SU-DHL-6 (cell line): ENCODE measurements around the gene OSBPL6.
"Not testable (repeated sequence)": the region's sequence is repeated elsewhere in the genome, so short reads cannot be mapped to it uniquely, and the experiment has no call there.

Source experiments
- H2AFZ ChIP-seq: fragments of 200-600 bp; sonication (generic); 2 replicates; pipeline ENCODE4 v1.6.1; 2014; ENCODE audit warnings: low read depth, mild to moderate bottlenecking, moderate library complexity, mixed read lengths, antibody characterized with exemption, low read length; ENCODE audit not compliant: severe bottlenecking
- H3F3A ChIP-seq: fragments of 200-600 bp; shearing (Covaris generic); 2 replicates; pipeline ENCODE4 v1.6.0; 2016; ENCODE audit warnings: antibody characterized with exemption, mild to moderate bottlenecking; ENCODE audit not compliant: insufficient read depth
- H3K27ac ChIP-seq: fragments of 200-600 bp; sonication (generic); 2 replicates; pipeline ENCODE4 v1.5.1; 2016; ENCODE audit warnings: low read depth, mild to moderate bottlenecking, low read length, moderate library complexity, mixed read lengths
- H3K27me3 ChIP-seq: fragments of 200-600 bp; sonication (generic), shearing (Covaris generic); 2 replicates; pipeline ENCODE4 v1.6.0; 2014; ENCODE audit warnings: mild to moderate bottlenecking, low read length
- H3K36me3 ChIP-seq: fragments of 200-600 bp; sonication (generic); 2 replicates; pipeline ENCODE4 v1.6.1; 2014; ENCODE audit warnings: mild to moderate bottlenecking, low read length, mixed read lengths
- H3K4me2 ChIP-seq: fragments of 300-600, 200-600 bp; shearing (Covaris generic), sonication (generic); 2 replicates; pipeline ENCODE4 v1.6.0; 2014; ENCODE audit warnings: low read length, low read depth, mild to moderate bottlenecking; ENCODE audit not compliant: poor library complexity, severe bottlenecking
- H3K4me3 ChIP-seq: fragments of 200-600 bp; sonication (generic); 2 replicates; pipeline ENCODE4 v1.5.1; 2014; ENCODE audit warnings: antibody characterized with exemption, low read length, mild to moderate bottlenecking, mixed read lengths; ENCODE audit not compliant: insufficient read depth, poor library complexity, severe bottlenecking
- H3K79me2 ChIP-seq: fragments of 200-600 bp; sonication (generic); 2 replicates; pipeline ENCODE4 v1.6.1; 2014; ENCODE audit warnings: mild to moderate bottlenecking, low read length, moderate library complexity; ENCODE audit not compliant: insufficient read depth
- H3K9ac ChIP-seq: fragments of 200-600 bp; sonication (generic); 2 replicates; pipeline ENCODE4 v1.7.0; 2014; ENCODE audit warnings: mild to moderate bottlenecking, low read length
- H3K9me2 ChIP-seq: fragments of 200-600 bp; sonication (generic); replicated peaks from 2 replicates; pipeline ENCODE4 v1.6.1; 2014; ENCODE audit warnings: low read length; ENCODE audit not compliant: insufficient read depth
- H3K9me3 ChIP-seq: fragments of 200-600 bp; sonication (generic); 2 replicates; pipeline ENCODE4 v1.6.1; 2014; ENCODE audit warnings: low read length, mixed read lengths; ENCODE audit not compliant: insufficient read depth
- H4K20me1 ChIP-seq: fragments of 200-600 bp; sonication (generic); 2 replicates; pipeline ENCODE4 v1.6.1; 2014; ENCODE audit warnings: low read depth, mild to moderate bottlenecking, antibody characterized with exemption, low read length, moderate library complexity, mixed read lengths
- CTCF ChIP-seq: fragments of 200-600 bp; sonication (generic); IDR thresholded peaks from one replicate; pipeline ENCODE4 v1.5.1; 2017; ENCODE audit warnings: antibody characterized with exemption, mild to moderate bottlenecking, low read length, moderate library complexity; ENCODE audit not compliant: insufficient read depth, poor library complexity, severe bottlenecking
- EZH2phosphoT487 ChIP-seq: fragments of 200-600 bp; sonication (generic), shearing (Covaris generic); conservative IDR thresholded peaks from 2 replicates; pipeline ENCODE4 v1.6.1; 2018; ENCODE audit warnings: mild to moderate bottlenecking, antibody characterized with exemption, low read length, moderate library complexity, mixed read lengths

Gene OSBPL6

GRCh38 chr2:178152977-178153376 is 41.3 kb upstream of the OSBPL6 start:
- H3K79me2 ChIP-seq, result no peaks in the 10 kb centered on the region
- H3K27me3 ChIP-seq, result no peaks in the 10 kb centered on the region
- no peak overlapping the region for H3K4me3 ChIP-seq
- H3K4me2 ChIP-seq, result no peak overlapping the region
- no peak for TF ChIP-seq CTCF
- TF ChIP-seq EZH2phosphoT487, result no peak
- H3K9me2 ChIP-seq, result no peaks in the 10 kb centered on the region
- H4K20me1 ChIP-seq, result no peaks in the 10 kb centered on the region
- no peaks in the 10 kb centered on the region for H3F3A ChIP-seq
- H3K27ac ChIP-seq, result no peak overlapping the region
- H2AFZ ChIP-seq, result no peak overlapping the region
- H3K9me3 ChIP-seq, result no peaks in the 10 kb centered on the region
- H3K36me3 ChIP-seq, result no peaks in the 10 kb centered on the region
- no peak overlapping the region for H3K9ac ChIP-seq

GRCh38 chr2:178153878-178154277 is 40.4 kb upstream of the OSBPL6 start:
- H3K4me3 ChIP-seq, H3F3A ChIP-seq, H3K9me2 ChIP-seq, H2AFZ ChIP-seq, H3K9me3 ChIP-seq, H3K27ac ChIP-seq, H3K4me2 ChIP-seq, H3K36me3 ChIP-seq, H4K20me1 ChIP-seq, H3K27me3 ChIP-seq, H3K79me2 ChIP-seq, H3K9ac ChIP-seq: not testable (repeated sequence)

- H3K79me2 ChIP-seq, result no peaks in the 10 kb centered on the region
- no peaks in the 10 kb centered on the region for H3K9me3 ChIP-seq
- H3K27me3 ChIP-seq, result no peaks in the 10 kb centered on the region
- H3F3A ChIP-seq, result no peaks in the 10 kb centered on the region
- no peak for TF ChIP-seq CTCF
- no peak overlapping the region for H3K4me3 ChIP-seq
- H3K9ac ChIP-seq, result no peak overlapping the region
- no peak overlapping the region for H3K4me2 ChIP-seq
- H4K20me1 ChIP-seq, result no peaks in the 10 kb centered on the region
- H2AFZ ChIP-seq, result no peak overlapping the region
- no peaks in the 10 kb centered on the region for H3K36me3 ChIP-seq
- no peak overlapping the region for H3K27ac ChIP-seq
- no peaks in the 10 kb centered on the region for H3K9me2 ChIP-seq
Observed at GRCh38 chr2:178155524-178155923, 38.8 kb upstream of the OSBPL6 start.

- Histone ChIP-seq H3K27ac (no peak overlapping the region), H3K4me2 (no peak overlapping the region), H3F3A (no peaks in the 10 kb centered on the region), H3K9me2 (no peaks in the 10 kb centered on the region), H2AFZ (no peak overlapping the region), H3K4me3 (no peak overlapping the region), H3K9me3 (no peaks in the 10 kb centered on the region), H3K27me3 (no peaks in the 10 kb centered on the region), H3K79me2 (no peaks in the 10 kb centered on the region), H3K9ac (no peak overlapping the region), H4K20me1 (no peaks in the 10 kb centered on the region), H3K36me3 (no peaks in the 10 kb centered on the region)
- TF ChIP-seq CTCF, result no peak
- no peak for TF ChIP-seq EZH2phosphoT487
Observed at GRCh38 chr2:178157574-178157973, 36.7 kb upstream of the OSBPL6 start.
